ENCODE data around the gene S1PR4.

Gene S1PR4

DNA sequence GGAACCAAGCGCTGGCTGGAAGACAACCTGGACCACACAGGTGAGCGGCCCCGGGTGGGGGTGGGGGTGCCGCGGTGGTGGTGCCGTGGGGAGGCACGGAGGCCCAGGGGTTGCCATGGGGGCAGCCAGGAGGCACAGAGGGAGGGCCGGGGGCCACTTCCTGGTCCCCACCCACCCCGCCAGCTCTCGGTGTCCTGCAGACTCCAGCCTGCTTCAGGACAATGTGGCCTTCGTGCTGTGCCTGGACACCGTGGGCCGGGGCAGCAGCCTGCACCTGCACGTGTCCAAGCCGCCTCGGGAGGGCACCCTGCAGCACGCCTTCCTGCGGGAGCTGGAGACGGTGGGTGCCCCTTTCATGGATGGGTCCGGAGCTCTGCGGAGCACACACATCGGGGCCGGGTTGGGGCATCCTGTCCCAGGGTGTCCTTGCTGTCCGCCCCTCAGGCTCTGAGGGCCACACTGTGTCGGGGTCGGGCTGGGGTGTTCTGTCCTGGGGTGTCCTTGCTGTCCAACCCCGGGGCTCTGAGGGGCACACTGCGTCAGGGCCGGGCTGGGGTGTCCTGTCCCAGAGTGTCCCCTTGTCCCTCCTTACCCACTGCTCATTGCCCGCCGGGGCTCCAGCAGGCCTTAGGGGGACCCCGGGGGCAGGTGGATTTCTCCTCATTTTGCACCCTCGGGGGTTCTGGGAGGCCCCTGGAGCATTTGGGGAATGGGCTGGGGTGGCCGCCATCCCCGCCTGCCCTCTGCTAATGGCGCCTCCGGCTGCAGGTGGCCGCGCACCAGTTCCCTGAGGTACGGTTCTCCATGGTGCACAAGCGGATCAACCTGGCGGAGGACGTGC, 25.5 kb downstream of the S1PR4 start:
- H3F3A ChIP-seq (ENCODE audit: insufficient read depth, low read length), result no peaks in the 10 kb centered on the region
- DNase-seq, result no peak
- no peak overlapping the region for H3K4me2 ChIP-seq (ENCODE audit: low read depth, low read length)
- H3K4me3 ChIP-seq (ENCODE audit: low read length), result no peak overlapping the region
- no peaks in the 10 kb centered on the region for H3K9me3 ChIP-seq (replicated peaks; ENCODE audit: insufficient read depth, low read length)
- no peak overlapping the region for H3K27ac ChIP-seq (ENCODE audit: low read length)
- no peaks in the 10 kb centered on the region for H3K36me3 ChIP-seq (replicated peaks; ENCODE audit: insufficient read depth, low read length)
- no peaks in the 10 kb centered on the region for H3K79me2 ChIP-seq (ENCODE audit: low read length)
- TF ChIP-seq, protein P1, sequence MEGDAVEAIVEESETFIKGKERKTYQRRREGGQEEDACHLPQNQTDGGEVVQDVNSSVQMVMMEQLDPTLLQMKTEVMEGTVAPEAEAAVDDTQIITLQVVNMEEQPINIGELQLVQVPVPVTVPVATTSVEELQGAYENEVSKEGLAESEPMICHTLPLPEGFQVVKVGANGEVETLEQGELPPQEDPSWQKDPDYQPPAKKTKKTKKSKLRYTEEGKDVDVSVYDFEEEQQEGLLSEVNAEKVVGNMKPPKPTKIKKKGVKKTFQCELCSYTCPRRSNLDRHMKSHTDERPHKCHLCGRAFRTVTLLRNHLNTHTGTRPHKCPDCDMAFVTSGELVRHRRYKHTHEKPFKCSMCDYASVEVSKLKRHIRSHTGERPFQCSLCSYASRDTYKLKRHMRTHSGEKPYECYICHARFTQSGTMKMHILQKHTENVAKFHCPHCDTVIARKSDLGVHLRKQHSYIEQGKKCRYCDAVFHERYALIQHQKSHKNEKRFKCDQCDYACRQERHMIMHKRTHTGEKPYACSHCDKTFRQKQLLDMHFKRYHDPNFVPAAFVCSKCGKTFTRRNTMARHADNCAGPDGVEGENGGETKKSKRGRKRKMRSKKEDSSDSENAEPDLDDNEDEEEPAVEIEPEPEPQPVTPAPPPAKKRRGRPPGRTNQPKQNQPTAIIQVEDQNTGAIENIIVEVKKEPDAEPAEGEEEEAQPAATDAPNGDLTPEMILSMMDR (IDR thresholded peaks at IDR 0.05; ENCODE audit: low read length), result no peak
- no peak for TF ChIP-seq EZH2phosphoT487 (IDR thresholded peaks at IDR 0.05; ENCODE audit: low read length)
- no peak for TF ChIP-seq EZH2 (optimal IDR thresholded peaks at IDR 0.05; ENCODE audit: low read depth, low read length)
- no peaks in the 10 kb centered on the region for H3K9me2 ChIP-seq (replicated peaks; ENCODE audit: insufficient read depth, low read length)
- H4K20me1 ChIP-seq (ENCODE audit: insufficient read depth, low read length), result no peaks in the 10 kb centered on the region
- H3K4me1 ChIP-seq (ENCODE audit: low read length), result no peaks in the 10 kb centered on the region
- no peaks in the 10 kb centered on the region for H3K27me3 ChIP-seq (replicated peaks; ENCODE audit: insufficient read depth, low read length)
- no peak overlapping the region for H2AFZ ChIP-seq (ENCODE audit: low read length)
- no peak overlapping the region for H3K9ac ChIP-seq (ENCODE audit: low read length)

DNA sequence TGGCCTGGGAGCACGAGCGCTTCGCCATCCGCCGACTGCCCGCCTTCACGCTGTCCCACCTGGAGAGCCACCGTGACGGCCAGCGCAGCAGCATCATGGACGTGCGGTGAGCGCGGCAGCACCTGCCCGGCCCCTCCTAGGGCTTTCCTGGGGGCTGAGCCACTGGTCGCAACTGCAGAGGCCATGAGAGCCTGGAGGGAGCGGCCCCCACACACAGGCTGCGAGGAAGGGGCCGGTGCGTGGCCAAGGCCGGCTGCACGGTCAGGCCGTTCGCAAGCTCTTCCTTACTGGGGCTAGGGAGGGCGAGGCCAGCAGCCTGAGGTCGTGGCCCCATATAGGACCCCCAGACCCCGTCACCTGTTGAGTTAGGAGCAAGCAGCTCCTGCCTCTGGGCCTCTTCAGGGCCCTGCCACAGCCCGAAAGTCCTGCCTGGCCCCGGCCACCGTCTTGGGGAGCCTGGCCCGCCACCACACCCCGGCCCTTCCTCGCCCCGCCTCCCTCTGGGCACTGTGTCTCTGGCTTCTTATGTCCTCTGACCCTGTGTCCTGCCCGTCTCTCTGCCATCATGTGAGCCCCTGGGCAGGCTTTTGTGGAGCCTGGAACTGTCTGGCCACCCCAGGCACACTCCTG, 26.2 kb downstream of the S1PR4 start:
- TF ChIP-seq EZH2phosphoT487 (IDR thresholded peaks at IDR 0.05; ENCODE audit: low read length), result no peak
- TF ChIP-seq, protein P1 (IDR thresholded peaks at IDR 0.05; ENCODE audit: low read length), result no peak
- TF ChIP-seq EZH2 (optimal IDR thresholded peaks at IDR 0.05; ENCODE audit: low read depth, low read length), result no peak
- Histone ChIP-seq H3K9me3 (replicated peaks; ENCODE audit: insufficient read depth, low read length) (no peaks in the 10 kb centered on the region), H3K27me3 (replicated peaks; ENCODE audit: insufficient read depth, low read length) (no peaks in the 10 kb centered on the region), H3K36me3 (replicated peaks; ENCODE audit: insufficient read depth, low read length) (no peaks in the 10 kb centered on the region), H3K79me2 (ENCODE audit: low read length) (no peaks in the 10 kb centered on the region), H3K4me1 (ENCODE audit: low read length) (no peaks in the 10 kb centered on the region), H3K27ac (ENCODE audit: low read length) (no peak overlapping the region), H3K9ac (ENCODE audit: low read length) (no peak overlapping the region), H4K20me1 (ENCODE audit: insufficient read depth, low read length) (no peaks in the 10 kb centered on the region), H3K4me2 (ENCODE audit: low read depth, low read length) (no peak overlapping the region), H3K9me2 (replicated peaks; ENCODE audit: insufficient read depth, low read length) (no peaks in the 10 kb centered on the region), H3F3A (ENCODE audit: insufficient read depth, low read length) (no peaks in the 10 kb centered on the region), H3K4me3 (ENCODE audit: low read length) (no peak overlapping the region), H2AFZ (ENCODE audit: low read length) (no peak overlapping the region)
- no peak for DNase-seq

- no peaks in the 10 kb centered on the region for H4K20me1 ChIP-seq (ENCODE audit: insufficient read depth, low read length)
- no peak for TF ChIP-seq EZH2phosphoT487 (IDR thresholded peaks at IDR 0.05; ENCODE audit: low read length)
- TF ChIP-seq, protein P1 (IDR thresholded peaks at IDR 0.05; ENCODE audit: low read length), result no peak
- DNase-seq, result no peak
- H3K4me2 ChIP-seq (ENCODE audit: low read depth, low read length), result no peak overlapping the region
- H3K9me3 ChIP-seq (replicated peaks; ENCODE audit: insufficient read depth, low read length), result no peaks in the 10 kb centered on the region
- no peaks in the 10 kb centered on the region for H3K27me3 ChIP-seq (replicated peaks; ENCODE audit: insufficient read depth, low read length)
- no peaks in the 10 kb centered on the region for H3K36me3 ChIP-seq (replicated peaks; ENCODE audit: insufficient read depth, low read length)
- H3K27ac ChIP-seq (ENCODE audit: low read length), result no peak overlapping the region
- no peak overlapping the region for H3K9ac ChIP-seq (ENCODE audit: low read length)
- H3K4me3 ChIP-seq (ENCODE audit: low read length), result no peak overlapping the region
- H2AFZ ChIP-seq (ENCODE audit: low read length), result no peak overlapping the region
- no peaks in the 10 kb centered on the region for H3K9me2 ChIP-seq (replicated peaks; ENCODE audit: insufficient read depth, low read length)
- H3F3A ChIP-seq (ENCODE audit: insufficient read depth, low read length), result no peaks in the 10 kb centered on the region
- no peaks in the 10 kb centered on the region for H3K4me1 ChIP-seq (ENCODE audit: low read length)
- no peaks in the 10 kb centered on the region for H3K79me2 ChIP-seq (ENCODE audit: low read length)
Observed at GRCh38 chr19:3206216-3206953, 27.8 kb downstream of the S1PR4 start.
